KOPT-K1 (cell line): Measurements from ENCODE around the gene EMP1.

ENCODE experiments used
- H3K27ac ChIP-seq: fragments of 200-600 bp; sonication (generic); 2 replicates; pipeline ENCODE4 v1.5.1; 2016; ENCODE audit warnings: antibody characterized with exemption, mild to moderate bottlenecking, low read depth, low read length; ENCODE audit not compliant: poor library complexity, severe bottlenecking
- H3K36me3 ChIP-seq: fragments of 200-600 bp; sonication (generic); 2 replicates; pipeline ENCODE4 v1.5.1; 2017; ENCODE audit warnings: antibody characterized with exemption, mild to moderate bottlenecking, low read length, moderate library complexity; ENCODE audit not compliant: insufficient read depth
- H3K9me3 ChIP-seq: fragments of 200-600 bp; sonication (generic); 2 replicates; pipeline ENCODE4 v1.5.1; 2017; ENCODE audit warnings: antibody characterized with exemption, low read length, mild to moderate bottlenecking; ENCODE audit not compliant: insufficient read depth, poor library complexity, severe bottlenecking

The EMP1 gene

DNA sequence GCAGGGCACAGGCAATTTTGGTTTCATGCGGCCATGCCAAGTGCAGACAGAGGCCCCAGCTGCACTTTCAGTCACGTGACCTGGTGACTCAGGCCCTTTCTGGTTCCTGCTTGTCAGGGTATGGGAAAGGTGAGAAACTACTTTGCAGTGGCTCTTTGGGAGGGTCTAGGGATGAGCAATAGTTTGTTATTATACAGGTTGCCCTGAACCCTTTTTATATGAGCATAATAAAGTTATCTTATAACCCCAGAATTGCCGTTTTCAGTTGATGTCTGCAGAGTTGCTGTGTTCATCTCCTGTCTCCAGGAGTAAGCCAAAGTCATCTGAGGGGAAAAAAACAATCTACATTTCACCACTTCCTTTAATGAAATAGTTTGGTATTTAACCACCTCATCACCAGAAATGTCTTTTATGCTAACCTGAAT lies 30.9 kb upstream of the EMP1 start:
- Histone ChIP-seq H3K9me3 (peaks cover 3% of the 10 kb centered on the region), H3K36me3 (no peaks in the 10 kb centered on the region), H3K27ac (no peak overlapping the region)

DNA sequence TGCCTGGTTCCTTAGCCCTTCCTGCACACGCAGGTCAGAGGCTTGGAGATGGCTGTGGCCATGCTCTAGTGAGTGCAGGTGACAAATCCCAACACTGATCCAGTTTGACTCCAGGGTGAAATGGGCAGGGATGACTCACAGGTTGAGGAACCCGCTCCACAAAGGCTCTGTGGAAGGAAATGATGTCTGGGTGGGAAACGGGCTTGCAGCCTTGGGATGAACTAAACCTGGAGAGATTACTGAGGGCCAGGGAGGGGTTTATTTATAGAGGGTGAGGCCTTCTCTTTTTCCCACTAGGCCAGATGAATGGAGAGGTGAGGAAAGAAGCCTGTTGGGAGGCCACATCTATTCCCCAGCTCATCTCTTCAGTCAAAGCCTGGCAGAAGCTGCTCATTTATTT lies 29.3 kb upstream of the EMP1 start:
- no peaks in the 10 kb centered on the region for H3K36me3 ChIP-seq
- peaks cover 3% of the 10 kb centered on the region for H3K9me3 ChIP-seq
- no peak overlapping the region for H3K27ac ChIP-seq

DNA sequence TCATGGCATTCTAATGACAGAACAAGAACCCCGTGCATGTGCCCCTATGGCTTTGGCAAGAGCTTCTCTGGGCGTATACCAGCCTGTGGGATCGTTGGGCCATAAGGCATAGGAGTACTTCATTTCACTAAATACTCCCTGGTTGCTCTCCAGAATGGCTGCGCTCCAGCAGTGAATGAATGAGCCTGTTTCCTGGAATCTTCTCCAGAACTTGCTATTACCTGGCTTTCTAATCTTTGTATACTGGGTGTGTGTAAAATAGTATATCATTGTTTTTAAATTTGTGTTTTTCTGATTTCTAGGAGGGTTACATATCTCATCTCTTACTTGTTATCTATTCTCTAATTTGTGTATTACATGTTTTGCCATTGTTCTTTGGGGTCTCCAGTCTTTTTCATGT lies 28.6 kb upstream of the EMP1 start:
- peaks cover 3% of the 10 kb centered on the region for H3K9me3 ChIP-seq
- no peaks in the 10 kb centered on the region for H3K36me3 ChIP-seq
- no peak overlapping the region for H3K27ac ChIP-seq

DNA sequence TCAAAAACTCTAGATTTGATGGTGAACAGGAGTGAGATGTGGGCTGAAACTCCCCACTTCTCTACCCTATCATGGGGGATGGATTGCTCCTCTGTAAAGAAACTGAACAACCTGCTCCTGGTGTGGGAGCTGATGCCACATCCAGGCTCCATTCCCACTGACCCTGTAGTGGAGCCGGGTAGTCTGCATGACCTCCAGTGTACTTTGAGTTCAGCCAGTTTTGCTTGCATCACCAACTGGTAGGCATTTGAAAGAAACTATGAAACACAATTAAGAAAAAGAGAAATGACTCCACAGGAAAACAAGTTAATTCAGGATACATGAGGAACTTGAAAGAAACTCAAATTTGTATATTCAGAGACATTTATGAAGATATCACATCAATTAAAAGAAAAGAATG lies 27.3 kb upstream of the EMP1 start:
- no peaks in the 10 kb centered on the region for H3K36me3 ChIP-seq
- H3K9me3 ChIP-seq = peaks cover 3% of the 10 kb centered on the region
- no peak overlapping the region for H3K27ac ChIP-seq

DNA sequence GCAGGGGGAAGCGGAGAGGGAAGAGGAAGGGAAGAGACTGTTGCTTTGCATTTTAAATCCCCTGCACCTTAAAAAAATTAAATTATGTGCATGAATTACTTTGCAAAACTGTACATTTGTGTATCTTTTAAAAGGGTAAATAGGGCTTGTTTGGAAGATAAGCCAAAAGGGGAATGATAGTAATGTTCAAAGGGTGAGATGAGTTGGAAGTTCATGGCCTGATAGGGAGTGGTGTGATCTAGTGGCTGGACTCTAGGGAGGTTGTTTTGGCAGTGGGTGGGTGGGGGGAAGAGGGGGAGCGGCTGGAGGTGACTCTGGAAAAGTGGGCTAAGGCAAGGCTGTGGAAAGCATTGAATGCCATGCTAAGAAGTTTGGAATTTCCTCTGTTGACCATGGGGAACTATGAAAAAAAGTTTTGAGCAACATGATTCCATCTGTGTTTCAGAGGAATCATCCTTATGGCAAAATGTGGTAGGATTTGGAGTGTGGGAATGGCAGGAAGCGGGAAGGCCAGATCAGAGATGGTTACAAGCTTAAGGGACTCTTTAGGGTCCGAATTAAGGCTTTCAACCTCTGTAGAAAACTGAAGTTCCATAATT lies 25.5 kb upstream of the EMP1 start:
- Histone ChIP-seq H3K9me3 (peaks cover 3% of the 10 kb centered on the region), H3K27ac (no peak overlapping the region), H3K36me3 (no peaks in the 10 kb centered on the region)

DNA sequence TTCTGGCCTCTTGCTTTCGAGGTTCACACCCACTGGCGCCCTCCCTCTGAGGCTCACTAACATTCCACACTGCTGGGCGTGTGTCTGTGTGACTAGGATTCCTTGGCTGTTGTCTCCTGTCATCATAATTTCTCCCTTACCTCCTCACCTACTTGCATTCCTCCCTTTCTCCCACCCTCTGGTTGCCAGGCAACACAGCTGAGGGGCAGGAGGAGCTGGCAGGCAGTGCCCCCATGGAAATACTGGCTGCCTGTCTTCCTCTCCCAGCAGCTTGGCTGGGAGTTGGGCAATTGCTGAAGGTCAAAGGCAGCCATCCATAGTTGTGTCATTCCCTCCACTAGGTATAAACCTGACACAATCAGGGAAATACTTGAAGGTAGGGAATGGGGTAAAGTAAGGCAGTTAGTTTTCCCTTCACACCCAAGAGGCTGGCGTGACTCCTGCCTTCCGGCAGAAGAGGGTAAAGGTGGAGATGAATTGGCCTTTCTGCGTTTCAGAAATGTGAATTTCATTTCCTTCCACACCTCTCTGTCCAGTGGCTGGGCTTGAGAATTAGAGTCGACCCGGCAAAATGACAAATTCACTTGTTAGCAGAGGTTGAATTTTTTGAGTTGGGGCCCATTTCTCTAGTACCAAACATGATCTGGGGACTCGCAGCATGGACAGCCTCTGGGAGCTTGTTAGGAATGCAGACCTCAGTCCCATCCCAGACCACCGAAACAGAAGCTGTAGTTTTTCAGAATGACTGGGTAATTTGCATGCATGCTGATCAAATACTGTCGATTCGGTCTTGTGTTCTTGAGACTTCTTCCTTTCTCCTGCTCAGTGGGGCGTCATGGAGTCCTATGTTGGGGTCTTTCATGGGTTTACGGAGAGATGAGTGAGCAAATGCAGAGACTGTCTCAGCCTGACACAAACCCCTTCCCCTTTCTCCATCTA lies 24.3 kb upstream of the EMP1 start:
- Histone ChIP-seq H3K9me3 (peaks cover 3% of the 10 kb centered on the region), H3K27ac (no peak overlapping the region), H3K36me3 (no peaks in the 10 kb centered on the region)

DNA sequence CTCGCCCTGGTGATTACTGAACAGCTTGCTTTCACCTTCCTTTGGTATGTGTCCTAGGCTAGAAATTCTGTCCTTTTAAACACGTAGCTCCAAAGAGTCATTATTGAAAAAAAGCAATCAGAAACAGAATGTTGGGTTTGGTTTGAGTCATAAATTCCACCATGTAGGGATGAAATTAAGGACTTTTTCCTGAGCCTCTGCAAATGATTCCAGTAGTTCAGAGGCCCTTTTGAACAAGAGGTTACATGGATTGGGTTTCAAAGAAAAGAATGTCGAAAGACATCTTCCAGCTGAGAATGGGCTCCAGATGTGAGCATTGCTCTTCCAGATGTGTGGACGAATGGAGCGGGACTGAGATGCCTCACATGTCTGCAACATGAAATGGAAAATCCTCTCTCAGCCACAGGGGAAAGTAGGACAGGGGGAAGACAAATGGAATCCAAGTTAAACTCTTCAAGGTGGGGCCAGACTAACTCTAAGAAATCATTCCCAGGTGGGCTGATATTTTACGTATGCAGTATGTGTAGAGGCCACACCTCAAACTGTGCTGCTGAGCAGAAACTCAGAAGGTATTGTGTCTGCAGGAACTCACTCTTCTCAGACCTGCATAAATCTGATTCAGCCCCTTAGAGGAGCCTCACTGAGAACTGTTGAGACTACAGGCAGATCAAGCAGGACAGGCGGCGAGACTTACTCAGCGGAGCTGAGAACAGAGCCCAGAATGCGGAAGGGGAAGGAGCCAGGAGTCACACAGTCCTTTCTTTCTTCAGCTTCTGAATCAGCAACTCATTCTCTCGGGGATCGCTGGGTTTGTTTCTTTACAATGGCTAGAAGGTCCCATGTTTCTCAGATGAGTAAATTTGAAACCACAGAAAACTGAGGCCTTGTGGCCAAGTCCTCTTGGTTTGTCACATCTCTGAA lies 23.3 kb upstream of the EMP1 start:
- Histone ChIP-seq H3K36me3 (no peaks in the 10 kb centered on the region), H3K27ac (no peak overlapping the region), H3K9me3 (no peaks in the 10 kb centered on the region)

DNA sequence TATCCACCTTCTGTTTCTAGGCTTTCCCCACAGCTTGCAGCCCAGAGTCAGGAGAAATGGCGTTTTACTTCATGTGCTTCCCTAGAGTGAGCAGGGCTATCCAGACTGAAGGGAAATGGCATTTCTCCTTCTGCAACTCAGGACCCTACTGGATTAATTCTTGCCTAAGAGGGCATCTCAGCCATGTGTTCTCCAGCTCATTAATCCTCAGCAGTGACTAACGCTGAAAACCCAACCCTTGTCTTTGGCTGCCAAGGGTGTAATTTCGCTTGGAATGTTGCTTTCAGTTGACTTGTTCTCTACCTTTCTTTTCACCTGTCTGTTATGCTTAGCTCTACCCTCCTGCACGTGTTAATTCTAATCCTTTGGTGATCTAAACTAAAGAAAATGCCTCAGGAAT lies 21.0 kb upstream of the EMP1 start:
- no peaks in the 10 kb centered on the region for H3K36me3 ChIP-seq
- H3K27ac ChIP-seq = no peak overlapping the region
- H3K9me3 ChIP-seq = no peaks in the 10 kb centered on the region

DNA sequence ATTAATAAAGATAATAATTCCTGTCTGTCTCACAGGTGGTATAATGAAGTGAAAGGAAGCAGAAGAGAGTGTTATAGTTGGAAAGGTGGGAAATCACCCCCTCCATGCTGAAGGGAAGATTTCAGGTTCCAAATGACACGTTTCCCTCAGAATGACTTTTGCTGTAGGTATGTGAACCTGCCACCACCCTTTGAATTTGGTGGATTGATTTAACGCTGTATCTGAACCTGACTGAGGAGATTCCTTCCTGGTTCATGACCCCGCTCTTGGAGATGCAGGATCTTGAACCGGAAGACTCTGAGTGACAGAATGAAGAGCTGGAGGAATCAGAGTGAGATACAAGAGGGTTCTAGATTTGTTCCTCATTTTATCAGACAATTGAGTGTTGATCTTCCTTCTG lies 20.3 kb upstream of the EMP1 start:
- no peaks in the 10 kb centered on the region for H3K36me3 ChIP-seq
- H3K27ac ChIP-seq = no peak overlapping the region
- no peaks in the 10 kb centered on the region for H3K9me3 ChIP-seq

DNA sequence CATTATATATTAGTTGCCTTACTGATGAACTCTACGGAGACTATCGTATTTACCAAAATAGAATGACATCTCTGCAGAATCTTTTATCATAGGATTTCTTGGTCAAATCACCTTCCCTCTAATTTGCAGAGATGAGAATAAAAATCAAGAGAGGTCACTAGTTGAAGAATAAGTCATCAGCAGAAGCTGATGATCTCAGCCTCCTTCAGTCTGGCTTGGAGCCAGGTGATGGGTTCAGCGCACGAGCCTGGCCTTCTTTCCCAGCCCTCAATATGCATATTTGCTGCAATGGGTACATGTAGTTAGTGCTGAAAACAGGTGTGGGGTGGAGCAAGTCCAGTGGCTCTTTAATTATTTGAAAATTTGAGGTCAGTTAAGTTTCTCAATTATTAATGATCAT lies 19.2 kb upstream of the EMP1 start:
- H3K27ac ChIP-seq = no peak overlapping the region
- no peaks in the 10 kb centered on the region for H3K36me3 ChIP-seq
- H3K9me3 ChIP-seq = no peaks in the 10 kb centered on the region

DNA sequence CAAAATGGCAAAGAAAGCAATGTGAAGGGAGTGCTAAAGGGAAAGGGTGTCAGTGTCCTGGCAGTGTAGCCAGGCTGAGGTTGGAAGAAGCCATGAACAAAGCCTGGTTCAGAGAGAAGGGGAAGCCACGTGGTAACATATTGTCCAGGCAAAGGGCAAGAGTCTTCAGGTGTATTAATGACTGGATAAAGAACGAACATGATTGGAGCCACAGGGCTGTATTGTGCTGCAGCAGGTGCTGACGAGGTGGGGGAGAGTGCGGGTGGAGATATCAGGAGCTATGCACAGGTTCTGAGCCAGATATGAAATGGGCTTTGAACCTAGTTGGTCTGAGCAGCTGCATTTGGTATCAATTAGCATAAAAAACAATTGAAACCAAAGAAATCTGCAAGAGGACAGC lies 18.6 kb upstream of the EMP1 start:
- H3K27ac ChIP-seq = no peak overlapping the region
- H3K36me3 ChIP-seq = no peaks in the 10 kb centered on the region
- H3K9me3 ChIP-seq = no peaks in the 10 kb centered on the region

DNA sequence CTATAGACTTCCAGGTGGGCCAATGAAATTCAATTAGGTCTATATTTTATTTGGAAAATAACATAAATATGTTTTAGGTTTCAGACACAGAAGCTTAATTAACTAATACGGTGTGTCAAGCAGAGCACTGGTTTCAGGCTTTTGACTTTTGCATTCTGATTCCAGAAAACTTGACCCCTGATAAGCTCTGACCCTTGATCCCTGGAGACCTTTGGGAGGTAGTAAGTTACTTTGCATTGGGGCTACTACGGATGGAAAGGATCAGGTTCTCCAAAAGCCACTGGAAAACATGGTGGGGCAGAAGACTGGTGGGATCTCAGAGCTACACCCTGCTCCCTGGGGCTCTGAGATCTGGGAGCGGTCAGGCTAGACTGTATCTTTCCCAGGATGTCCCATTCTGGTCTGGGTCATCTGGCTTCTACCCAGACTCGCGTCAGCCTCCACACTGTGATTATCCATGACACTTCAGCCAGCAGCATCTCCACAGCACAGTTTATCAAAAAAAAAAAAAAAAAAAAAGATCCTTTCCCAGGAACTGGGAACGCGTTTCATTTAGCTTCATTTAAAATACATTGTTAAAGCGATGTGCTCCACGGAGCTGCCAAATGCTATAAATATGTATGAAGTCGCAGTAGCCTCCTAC lies 17.8 kb upstream of the EMP1 start:
- H3K9me3 ChIP-seq = no peaks in the 10 kb centered on the region
- no peak overlapping the region for H3K27ac ChIP-seq
- H3K36me3 ChIP-seq = no peaks in the 10 kb centered on the region

DNA sequence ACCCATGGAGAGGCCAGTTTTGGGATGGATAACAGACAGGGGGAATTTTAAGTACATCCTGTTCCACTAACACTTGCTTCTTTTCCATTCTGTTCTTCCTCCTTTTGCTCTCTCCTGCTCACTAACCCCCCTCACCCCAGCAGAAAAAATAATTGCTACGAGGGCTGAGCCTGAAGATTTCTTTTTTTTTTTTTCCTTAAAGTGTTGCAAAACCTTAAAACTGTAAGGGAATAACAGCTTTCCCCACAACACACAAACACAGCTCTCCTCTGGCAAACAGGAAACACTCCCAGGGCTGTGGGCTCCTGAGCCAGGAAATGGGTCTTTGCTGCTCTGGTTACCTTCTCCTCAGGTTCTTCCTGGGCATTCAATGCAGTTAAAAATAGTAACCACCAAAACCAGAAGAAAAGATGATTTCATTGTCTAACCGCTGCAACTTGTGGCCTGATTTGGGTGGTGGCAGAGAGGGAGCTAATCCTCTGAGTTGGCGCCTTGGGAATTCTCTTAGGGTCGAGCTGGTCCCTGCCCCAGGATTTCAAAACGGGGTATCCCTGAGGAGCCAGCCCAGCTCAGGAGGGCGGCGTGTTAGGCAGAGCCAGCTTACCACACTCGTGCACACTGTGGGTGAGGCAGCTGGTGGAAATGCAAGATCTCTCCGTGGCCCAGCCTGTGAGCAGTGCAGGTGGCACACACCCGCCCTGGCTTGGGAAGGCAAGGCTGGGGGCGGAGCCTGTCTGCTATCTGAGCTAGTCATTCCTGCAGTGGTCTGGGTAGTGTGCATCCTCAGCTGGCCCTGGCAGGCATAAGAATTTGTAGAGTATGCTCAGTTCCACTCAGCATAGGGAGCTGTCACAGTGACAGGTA lies 17.1 kb upstream of the EMP1 start:
- Histone ChIP-seq H3K27ac (no peak overlapping the region), H3K36me3 (no peaks in the 10 kb centered on the region), H3K9me3 (no peaks in the 10 kb centered on the region)
